DMS79 (cell line): ENCODE measurements around the gene CPNE7.

Source experiments
- DNase-seq: peaks from one replicate; lab custom pipeline; 2025; lab: John Stamatoyannopoulos, UW

Gene CPNE7

DNA sequence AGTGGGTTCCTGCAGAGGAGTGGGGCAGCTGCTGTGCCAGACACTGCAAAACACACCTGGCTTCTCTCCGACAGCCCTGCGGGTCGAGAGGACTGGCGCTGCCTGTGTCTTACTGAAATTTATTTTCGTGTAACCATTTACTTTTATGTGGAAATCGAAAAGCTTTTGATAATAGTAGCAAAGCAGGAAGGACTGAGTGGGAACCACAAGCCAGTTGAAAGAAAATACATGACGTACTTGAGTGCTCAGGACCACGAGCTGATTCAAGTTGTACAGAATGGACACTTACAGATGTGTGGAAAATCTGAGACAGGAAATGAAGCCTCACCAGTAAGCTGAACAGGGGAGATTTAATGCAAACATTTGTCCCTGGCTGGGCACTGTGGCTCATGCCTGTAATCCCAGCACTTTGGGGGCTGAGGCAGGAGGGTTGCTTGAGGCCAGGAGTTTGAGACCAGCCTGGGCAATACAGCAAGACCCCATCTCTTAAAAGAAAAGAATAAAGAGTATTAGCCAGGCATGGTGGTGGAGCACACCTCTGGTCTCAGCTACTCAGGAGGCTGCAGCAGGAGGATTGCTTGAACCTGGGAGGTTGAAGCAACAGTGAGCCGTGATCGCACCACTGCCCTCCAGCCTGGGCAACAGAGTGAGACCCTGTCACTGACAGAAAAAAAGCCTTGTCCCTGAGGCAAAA is 26.4 kb upstream of the CPNE7 start:
- no peak for DNase-seq

DNA sequence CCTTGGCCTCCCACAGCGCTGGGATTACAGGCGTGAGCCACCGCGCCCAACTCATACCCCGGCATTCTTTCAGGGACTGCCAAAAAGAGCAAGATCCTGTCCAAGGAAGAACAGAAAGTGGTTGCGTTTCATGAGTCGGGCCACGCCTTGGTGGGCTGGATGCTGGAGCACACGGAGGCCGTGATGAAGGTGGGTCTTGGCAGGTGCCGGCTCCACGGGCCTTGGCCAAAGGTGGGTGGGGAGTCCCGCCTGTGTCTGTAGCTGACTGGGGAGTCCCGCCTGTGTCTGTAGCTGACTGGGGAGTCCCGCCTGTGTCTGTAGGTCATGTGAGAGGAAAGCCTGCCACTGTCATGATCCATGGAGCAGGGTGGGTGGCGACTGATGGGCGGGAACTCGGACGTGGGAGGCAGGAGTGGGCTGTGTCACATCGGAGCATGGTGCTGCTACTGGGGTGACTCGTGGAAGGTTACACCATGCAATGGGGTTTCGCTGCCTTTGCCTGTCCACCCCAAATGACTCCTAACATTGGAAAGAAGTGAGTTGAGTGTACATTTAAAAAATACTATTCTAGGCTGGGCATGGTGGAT is 25.0 kb upstream of the CPNE7 start:
- no peak for DNase-seq

DNA sequence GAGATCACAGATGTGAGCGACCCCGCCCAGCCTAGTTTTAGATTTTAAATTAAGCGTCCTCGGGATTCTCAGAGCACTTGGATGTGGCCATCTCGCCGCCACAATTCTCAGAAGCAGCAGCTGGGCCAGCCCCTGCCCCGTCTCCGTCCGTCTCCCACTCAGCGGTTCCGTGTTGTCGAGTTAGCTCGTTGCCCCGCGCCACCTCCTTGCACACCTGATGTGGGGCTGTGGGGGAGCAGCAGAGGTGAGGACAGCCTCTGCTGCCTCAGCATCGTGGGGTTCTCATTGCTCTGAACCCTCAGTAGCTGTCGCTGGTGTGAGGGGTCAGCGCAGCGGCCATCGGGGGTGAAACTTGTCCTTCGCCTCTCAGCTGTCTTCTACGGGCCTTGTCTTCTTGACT is 23.2 kb upstream of the CPNE7 start:
- DNase-seq = no peak

DNA sequence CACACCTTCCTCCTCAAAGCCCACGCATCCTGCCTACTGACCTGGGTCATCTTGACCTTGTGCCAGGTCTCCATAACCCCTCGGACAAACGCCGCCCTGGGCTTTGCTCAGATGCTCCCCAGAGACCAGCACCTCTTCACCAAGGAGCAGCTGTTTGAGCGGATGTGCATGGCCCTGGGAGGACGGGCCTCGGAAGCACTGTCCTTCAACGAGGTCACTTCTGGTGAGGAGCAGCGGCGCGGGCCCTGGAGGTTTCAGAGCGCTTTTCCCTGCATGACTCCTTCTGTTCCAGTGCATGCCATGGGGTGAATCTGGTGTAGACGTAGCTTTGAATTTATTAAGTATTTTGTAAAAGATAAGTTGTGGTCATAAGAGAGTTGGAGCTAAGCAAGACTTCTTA is 22.6 kb upstream of the CPNE7 start:
- no peak for DNase-seq

DNA sequence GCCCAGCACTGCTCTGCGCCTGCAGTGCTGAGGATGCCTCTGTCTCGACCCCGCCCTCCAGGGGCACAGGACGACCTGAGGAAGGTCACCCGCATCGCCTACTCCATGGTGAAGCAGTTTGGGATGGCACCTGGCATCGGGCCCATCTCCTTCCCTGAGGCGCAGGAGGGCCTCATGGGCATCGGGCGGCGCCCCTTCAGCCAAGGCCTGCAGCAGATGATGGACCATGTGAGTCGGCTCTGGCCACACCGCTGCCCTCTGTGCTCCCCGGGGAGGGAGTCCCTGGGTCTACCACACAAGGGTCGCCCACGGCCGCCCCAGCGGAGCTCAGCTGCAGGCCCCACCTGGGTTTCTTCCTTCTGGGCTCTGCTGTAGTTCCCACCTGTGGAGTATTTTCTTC is 21.8 kb upstream of the CPNE7 start:
- no peak for DNase-seq

DNA sequence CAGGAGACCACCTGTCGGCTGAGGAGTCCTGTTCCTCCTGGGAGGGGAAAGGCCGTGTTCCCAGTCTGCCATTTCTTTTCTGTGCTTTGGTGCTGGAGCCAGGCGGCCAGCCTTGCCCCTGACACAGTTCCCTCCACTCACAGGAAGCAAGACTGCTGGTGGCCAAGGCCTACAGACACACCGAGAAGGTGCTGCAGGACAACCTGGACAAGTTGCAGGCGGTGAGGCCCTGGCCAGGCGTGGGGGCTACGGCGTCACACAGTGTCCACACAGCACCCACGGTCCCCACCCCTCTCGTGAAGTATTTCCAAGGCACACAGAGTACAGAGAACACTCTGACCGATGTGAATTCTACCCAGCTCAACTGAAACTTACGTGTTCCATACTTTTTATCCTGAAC is 21.2 kb upstream of the CPNE7 start:
- no peak for DNase-seq

DNA sequence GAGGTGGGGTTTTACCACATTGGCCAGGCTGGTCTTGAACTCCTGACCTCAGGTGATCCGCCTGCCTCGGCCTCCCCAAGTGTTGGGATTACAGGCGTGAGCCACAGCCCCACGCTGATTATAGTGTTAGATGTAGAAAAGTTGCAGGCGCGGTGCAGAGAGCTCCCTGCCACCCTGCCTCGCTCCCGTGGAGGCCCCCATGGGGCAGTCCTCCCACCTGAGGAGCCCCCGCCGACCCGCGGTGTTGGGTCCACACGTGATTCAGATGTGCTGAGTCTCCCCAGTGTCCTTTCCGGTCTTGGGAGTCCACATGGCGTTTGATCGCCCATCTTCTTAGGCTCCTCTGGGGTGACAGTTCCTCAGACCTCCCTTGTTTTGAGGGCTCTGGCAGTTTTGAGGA is 20.3 kb upstream of the CPNE7 start:
- DNase-seq = no peak

DNA sequence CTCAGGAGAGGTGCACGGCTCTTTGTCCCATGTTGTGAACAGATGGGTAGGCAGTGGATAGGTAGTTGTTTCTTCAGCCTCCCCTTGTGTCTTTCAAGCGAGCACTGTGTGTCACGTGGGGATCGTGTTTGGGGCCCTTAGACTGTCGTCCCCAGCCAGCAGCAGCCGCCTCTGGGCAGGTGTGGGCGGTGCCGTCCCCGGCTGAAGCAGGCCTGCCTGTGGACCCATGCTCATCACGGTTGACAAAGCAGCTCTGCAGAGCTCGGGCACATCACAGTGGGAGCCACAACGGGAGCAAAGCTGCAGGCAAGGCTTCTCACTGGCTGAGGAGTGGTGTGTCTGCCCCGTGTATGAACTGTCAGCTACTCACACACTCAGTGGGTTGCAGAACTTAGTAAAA is 19.8 kb upstream of the CPNE7 start:
- DNase-seq = no peak

DNA sequence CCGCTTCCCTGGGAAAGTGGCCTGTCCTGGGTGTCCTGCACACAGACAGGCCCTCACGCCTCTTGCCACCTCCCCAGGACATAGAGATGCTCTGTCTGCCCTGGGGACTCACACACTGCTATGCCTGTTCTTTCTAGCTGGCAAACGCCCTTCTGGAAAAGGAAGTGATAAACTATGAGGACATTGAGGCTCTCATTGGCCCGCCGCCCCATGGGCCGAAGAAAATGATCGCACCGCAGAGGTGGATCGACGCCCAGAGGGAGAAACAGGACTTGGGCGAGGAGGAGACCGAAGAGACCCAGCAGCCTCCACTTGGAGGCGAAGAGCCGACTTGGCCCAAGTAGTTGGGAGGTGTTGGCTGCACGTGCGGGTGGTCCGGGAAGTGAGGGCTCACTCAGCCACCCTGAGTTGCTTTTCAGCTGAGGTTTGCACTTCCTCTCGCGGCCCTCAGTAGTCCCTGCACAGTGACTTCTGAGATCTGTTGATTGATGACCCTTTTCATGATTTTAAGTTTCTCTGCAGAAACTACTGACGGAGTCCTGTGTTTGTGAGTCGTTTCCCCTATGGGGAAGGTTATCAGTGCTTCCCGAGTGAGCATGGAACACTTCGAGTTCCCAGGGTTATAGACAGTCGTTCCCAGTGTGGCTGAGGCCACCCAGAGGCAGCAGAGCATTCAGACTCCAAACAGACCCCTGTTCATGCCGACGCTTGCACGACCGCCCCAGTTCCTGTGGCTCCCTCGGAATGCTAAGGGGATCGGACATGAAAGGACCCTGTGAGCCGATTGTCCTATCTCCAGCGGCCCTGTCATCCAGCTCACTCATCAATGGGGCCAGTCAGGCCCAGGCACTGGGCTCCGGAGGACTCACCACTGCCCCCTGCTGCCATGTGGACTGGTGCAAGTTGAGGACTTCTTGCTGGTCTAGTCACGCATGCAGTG is 18.5 kb upstream of the CPNE7 start:
- no peak for DNase-seq

DNA sequence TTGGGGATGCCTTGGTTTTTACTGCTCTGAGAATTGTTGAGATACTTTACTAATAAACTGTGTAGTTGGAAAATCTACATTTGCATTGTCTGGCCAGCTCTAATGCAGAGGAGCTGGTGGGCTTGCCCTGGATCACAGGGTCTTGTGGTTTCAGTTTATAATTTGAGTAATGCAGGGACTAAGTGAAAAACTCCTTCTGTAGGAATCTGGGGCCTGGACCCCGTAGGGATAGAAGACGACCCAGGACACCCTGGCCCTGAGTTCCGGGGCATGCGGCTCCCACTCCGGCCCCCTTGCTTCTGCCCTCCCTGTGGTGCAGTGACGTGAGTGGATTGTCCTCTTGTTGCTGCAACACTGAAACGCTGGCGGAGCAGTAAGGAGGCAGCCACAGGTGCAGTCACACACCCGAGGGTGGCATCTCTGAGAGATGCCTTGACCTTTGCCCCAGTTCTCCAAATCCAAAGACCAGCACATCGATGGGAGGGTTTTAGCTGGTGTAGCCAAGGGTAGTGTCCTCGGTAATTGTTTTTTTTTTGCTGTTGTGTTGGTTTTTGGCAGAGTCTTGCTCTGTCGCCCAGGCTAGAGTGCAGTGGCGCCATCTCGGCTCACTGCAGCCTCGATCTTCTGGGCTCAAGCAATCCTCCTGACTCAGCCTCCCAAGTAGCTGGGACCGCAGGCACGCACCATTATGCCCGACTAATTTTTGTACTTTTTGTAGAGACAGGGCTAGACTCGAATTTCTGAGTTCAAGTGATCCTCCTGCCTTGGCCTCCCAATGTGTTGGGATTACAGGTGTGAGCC is 17.7 kb upstream of the CPNE7 start:
- DNase-seq = no peak

DNA sequence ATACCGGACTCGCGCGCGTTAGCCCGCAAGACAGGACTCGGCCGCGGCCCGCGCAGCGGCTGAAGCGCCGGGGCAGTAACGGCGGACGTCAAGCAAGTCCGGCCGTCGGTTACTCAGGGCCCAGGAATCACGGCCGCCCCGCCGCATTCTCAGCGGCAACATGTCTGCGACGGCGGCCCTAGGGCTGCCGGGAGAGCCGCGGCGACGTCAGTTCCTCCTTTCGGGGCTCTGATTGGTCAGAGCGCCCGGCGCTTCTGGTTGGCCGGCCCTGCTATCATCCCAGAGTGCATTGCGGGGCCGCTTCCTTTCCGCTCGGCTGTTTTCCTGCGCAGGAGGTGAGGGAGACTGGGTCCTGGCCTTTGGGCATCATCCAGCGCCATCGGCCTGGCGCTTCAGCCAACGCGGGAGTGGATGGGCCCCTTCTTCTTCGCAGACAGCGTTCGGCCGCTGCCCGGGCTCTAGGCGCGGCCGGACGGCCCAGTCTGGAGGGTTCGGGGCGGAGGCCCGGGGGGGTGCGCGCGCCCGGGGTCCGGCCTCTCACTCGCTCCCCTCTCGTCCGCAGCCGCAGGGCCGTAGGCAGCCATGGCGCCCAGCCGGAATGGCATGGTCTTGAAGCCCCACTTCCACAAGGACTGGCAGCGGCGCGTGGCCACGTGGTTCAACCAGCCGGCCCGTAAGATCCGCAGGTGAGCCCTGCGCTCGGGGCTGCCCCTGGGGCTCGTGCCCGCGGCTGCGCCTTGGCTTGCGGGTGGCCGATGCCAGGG is 15.0 kb upstream of the CPNE7 start, which contains the start of gene RPL13:
Gene RPL13 (plus strand): TSS at position 305 of the 764 bp plus-strand sequence. CDS start 278 bp downstream, at position 583.
- DNase-seq = peak; percentile 68

DNA sequence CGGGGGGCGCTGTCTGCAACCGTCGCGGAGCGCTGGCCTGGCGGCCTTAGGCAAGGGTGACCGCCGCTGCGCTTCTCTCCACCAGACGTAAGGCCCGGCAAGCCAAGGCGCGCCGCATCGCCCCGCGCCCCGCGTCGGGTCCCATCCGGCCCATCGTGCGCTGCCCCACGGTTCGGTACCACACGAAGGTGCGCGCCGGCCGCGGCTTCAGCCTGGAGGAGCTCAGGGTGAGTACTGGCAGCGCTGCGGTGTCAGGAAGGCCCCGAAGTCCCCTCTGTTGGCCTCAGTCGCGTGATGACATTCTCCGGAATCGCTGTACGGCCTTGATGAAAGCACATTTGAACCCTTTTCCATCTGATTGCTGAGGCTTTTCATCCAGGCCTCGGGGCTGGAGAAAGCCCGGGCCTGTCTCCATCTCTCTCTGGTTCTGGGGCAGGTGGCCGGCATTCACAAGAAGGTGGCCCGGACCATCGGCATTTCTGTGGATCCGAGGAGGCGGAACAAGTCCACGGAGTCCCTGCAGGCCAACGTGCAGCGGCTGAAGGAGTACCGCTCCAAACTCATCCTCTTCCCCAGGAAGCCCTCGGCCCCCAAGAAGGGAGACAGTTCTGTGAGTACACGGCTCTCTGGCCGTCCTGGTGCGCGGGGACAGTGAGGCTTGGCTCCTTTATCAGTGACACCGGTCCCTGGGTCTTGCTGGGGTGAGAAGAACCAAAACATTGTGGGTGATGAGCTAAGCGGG is 14.2 kb upstream of the CPNE7 start:
- DNase-seq = no peak

DNA sequence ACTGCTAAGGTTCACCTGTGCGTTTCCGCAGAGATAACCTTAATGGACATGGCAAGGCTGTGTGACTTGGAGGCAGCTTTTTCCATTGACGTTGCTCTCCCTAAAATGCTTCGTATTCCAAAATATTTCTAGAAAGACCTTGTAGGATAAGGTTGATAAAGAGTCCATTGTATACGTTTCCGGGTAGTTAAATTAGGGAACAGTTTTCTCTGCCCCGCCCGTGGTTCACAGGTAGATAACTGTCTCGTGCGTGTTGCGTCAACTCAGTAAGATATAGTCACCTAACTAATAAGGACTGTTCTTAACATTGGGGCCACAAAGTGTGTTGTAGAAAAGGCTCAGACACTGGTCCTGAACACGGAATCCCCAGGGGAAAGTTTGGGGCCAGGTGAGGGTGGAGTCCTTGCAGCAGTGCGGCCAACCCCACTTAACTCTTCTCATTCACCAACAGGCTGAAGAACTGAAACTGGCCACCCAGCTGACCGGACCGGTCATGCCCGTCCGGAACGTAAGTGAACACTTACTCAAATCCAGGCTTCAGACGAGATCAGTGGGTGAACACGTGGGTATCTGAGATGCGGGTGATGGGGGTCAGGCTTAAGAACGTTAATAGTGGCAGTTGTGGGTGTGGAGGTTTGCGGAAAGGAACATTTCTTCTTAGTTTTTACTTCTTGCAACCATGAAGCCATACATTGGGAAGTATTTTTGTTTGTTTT is 13.5 kb upstream of the CPNE7 start:
- DNase-seq = no peak

DNA sequence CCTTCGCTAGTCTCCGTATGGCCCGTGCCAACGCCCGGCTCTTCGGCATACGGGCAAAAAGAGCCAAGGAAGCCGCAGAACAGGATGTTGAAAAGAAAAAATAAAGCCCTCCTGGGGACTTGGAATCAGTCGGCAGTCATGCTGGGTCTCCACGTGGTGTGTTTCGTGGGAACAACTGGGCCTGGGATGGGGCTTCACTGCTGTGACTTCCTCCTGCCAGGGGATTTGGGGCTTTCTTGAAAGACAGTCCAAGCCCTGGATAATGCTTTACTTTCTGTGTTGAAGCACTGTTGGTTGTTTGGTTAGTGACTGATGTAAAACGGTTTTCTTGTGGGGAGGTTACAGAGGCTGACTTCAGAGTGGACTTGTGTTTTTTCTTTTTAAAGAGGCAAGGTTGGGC is 12.6 kb upstream of the CPNE7 start:
- DNase-seq = no peak

DNA sequence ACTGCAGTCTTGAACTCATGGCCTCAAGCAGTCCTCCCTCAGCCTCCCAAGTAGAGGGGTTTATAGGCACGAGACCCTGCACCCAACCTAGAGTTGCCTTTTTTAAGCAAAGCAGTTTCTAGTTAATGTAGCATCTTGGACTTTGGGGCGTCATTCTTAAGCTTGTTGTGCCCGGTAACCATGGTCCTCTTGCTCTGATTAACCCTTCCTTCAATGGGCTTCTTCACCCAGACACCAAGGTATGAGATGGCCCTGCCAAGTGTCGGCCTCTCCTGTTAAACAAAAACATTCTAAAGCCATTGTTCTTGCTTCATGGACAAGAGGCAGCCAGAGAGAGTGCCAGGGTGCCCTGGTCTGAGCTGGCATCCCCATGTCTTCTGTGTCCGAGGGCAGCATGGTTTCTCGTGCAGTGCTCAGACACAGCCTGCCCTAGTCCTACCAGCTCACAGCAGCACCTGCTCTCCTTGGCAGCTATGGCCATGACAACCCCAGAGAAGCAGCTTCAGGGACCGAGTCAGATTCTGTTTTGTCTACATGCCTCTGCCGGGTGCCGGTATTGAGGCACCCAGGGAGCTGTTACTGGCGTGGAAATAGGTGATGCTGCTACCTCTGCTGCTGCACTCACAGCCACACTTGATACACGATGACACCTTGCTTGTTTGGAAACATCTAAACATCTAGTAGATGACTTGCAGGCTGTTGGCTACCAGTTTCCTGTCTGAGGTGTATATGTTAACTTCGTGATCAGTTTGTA is 11.7 kb upstream of the CPNE7 start:
- DNase-seq = no peak

DNA sequence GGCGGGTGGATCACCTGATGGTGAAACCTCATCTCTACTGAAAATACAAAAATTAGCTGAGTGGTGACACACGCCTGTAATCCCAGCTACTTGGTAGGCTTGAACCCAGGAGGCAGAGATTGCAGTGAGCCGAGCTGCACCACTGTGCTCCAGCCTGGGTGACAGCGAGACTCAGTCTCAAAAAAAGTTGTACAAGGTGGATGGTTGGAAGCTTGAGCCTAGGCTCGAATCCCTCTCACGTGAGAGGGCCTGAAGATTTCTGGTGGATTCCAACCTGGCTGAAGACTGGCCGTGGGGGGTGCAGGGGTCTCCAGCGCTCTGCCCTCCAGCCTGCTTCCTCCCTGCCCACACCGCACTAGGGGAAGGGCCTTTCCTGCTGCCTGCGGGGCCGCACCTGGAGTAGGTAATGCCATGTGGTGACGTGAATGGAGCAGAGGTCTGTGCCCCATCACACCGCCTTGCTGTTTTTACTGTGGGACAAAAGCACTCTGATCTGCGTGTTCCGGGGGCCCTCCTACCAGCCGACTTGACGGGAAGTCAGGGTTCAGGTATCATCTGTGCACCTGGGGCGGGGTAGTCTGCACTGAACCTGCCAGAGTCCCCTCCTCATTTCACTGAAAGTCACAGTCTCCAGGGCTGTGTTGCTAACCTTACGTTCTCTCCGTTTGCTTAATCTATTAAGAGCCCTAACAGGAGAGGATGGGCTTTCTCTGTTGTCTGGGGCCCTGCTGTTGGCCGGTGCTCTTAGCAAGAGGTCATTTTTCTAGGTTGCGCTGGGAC is 10.9 kb upstream of the CPNE7 start:
- no peak for DNase-seq

DNA sequence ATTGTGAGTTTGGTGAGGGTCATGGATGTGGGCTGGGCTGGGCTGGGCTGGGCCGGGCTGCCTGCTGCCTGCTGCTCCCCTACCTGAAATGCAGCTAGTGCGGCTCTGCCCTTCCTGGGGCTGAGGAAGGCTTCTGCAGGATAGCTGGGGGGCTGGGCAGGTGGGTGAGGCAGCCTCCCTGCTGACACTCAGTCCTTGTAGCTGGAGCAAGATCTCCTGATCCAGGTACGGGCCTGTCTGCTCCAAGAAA is 10.4 kb upstream of the CPNE7 start:
- DNase-seq = no peak

DNA sequence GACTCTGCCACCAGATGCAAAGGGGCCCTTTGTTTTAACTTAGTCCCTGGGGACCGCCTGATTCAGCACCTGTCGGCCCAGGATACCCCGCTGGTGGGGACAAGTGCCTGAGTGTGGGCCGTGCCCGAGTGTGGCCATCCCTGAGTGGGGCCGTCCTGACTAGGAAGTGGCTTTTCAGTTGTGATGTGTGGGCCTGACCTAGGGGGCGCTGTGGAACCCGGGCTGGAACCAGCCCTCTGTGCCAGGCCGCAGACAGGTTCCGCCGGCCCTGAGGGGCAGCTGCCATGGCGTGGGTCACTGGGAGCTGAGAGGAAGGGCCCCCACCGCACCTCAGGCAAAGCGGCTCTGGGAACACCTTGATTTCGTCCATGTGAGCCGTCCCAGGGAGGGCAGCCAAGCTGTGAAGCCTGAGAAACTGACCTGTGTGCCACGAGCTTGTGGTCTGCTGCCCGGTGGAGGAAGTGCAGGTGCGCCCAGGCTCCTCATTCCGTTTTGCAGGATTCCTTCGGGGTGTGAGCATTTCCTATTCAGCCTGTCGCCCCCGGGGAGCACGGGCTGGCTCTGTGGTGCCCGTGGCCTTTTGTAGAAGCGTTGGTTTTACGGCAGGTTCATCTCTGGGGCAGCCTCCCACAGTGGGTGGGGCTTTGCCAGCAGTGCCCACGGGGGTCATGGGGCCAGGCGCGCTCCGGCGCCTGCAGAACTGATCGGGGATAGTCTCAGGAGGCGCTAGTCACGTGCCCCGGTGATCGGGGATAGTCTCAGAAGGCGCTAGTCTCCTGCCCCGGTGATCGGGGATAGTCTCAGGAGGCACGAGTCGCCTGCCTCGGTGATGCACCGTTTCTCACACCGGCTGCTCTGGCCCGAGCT is 9.8 kb upstream of the CPNE7 start:
- DNase-seq = no peak
